Right kidney (tissue), 1 donor: ENCODE measurements around the gene ZNF423.

ENCODE experiments used
- DNase-seq: peaks from one replicate; pipeline ENCODE4 v3.0.0-alpha.2; 2016

Gene ZNF423

GRCh38 chr16:49471038-49471727, 384.7 kb downstream of the ZNF423 start:
- DNase-seq = no peak

- DNase-seq = no peak
Observed at GRCh38 chr16:49470513-49470991, 385.4 kb downstream of the ZNF423 start.

GRCh38 chr16:49469930-49470451, 385.9 kb downstream of the ZNF423 start:
- no peak for DNase-seq

GRCh38 chr16:49469311-49469670, 386.6 kb downstream of the ZNF423 start:
- no peak for DNase-seq

GRCh38 chr16:49468611-49469310, 387.2 kb downstream of the ZNF423 start:
- no peak for DNase-seq

GRCh38 chr16:49467540-49468372, 388.2 kb downstream of the ZNF423 start:
- DNase-seq = no peak

GRCh38 chr16:49466881-49467280, 389.0 kb downstream of the ZNF423 start:
- DNase-seq = no peak

GRCh38 chr16:49466529-49466831, 389.4 kb downstream of the ZNF423 start:
- no peak for DNase-seq

- DNase-seq = no peak
Observed at GRCh38 chr16:49465661-49466528, 390.0 kb downstream of the ZNF423 start.

- peak; percentile 69 for DNase-seq
Observed at GRCh38 chr16:49464877-49465504, 390.9 kb downstream of the ZNF423 start.

GRCh38 chr16:49464093-49464492, 391.8 kb downstream of the ZNF423 start:
- no peak for DNase-seq

- DNase-seq = no peak
Observed at GRCh38 chr16:49463529-49463928, 392.4 kb downstream of the ZNF423 start.

- DNase-seq = peak; percentile 35
Observed at GRCh38 chr16:49462989-49463371, 392.9 kb downstream of the ZNF423 start.

GRCh38 chr16:49462362-49462988, 393.4 kb downstream of the ZNF423 start:
- DNase-seq = no peak

GRCh38 chr16:49461517-49461951, 394.4 kb downstream of the ZNF423 start:
- no peak for DNase-seq

GRCh38 chr16:49460786-49461470, 395.0 kb downstream of the ZNF423 start:
- no peak for DNase-seq

GRCh38 chr16:49459953-49460735, 395.8 kb downstream of the ZNF423 start:
- no peak for DNase-seq

- no peak for DNase-seq
Observed at GRCh38 chr16:49458656-49459445, 397.1 kb downstream of the ZNF423 start.

- DNase-seq = no peak
Observed at GRCh38 chr16:49458243-49458642, 397.7 kb downstream of the ZNF423 start.
